HepG2 (cell line): ENCODE results near the gene IL22RA1. TPM values are rescaled to one million over a fixed set of nuclear protein-coding genes. Genes with fewer than 3 reads are reported as not detected.

Source experiments
- ATAC-seq: fragments of 200-7000 bp; cut with Tn5 transposase; 3 replicates; pipeline ENCODE4 v1.9.1; 2020; ENCODE audit warnings: mild to moderate bottlenecking, moderate library complexity
- BruUV-seq: library from RNA; stranded (reverse); fragments of 400-500 nt; replicated peaks from 2 replicates; lab custom pipeline; 2021; lab: Mats Ljungman, UMichigan
- CTCF ChIA-PET: fragments of 300-600 bp; formaldehyde crosslinking; extraction: SDS; loops from one replicate; lab custom pipeline; 2021; ENCODE audit warnings: low total read pairs, inconsistent platforms, low intra/inter-chr PET ratio; lab: Yijun Ruan, JAX
- POLR2A ChIA-PET: fragments of 350-600 bp; sonication (Branson Sonifier 250); formaldehyde crosslinking; loops from one replicate; lab custom pipeline; 2020; ENCODE audit warnings: antibody characterized with exemption, inconsistent platforms; lab: Yijun Ruan, JAX
- DNase-seq: peaks from one replicate; pipeline ENCODE4 v3.0.0-alpha.2; 2015; ENCODE audit warnings: low spot score
- FAIRE-seq: peaks from 3 replicates; lab custom pipeline; 2011; peaks lifted over from hg19 to GRCh38; lab: Jason Lieb, UNC
- H2AFZ ChIP-seq: one replicate; pipeline ENCODE4 v1.6.1; 2011; ENCODE audit warnings: low read length, inconsistent platforms
- H3K27ac ChIP-seq: fragments of 300-600 bp; 3 replicates; pipeline ENCODE4 v1.8.0; 2011; ENCODE audit warnings: mixed run types, mild to moderate bottlenecking, mixed read lengths, low read length, inconsistent platforms; ENCODE audit not compliant: insufficient read depth; ENCODE audit errors: extremely low read length
- H3K27me3 ChIP-seq, 2 experiments: fragments of 200-600 bp in 1 of 2; 2 replicates in 1 of 2; 3 replicates in 1 of 2; pipeline versions ENCODE4 v1.6.0 to v1.8.0; 2011; ENCODE audit warnings: low read length in 2 of 2, mild to moderate bottlenecking in 2 of 2, moderate library complexity in 2 of 2, inconsistent platforms in 1 of 2; ENCODE audit not compliant: insufficient read depth in 2 of 2, control insufficient read depth in 1 of 2
- H3K36me3 ChIP-seq, 2 experiments: fragments of 200-600 bp in 1 of 2; replicated peaks in 1 of 2; 2 replicates in 1 of 2; 3 replicates in 1 of 2; pipeline versions ENCODE4 v1.5.1 to v1.8.0; 2011; ENCODE audit warnings: low read length in 2 of 2, inconsistent platforms in 1 of 2; ENCODE audit not compliant: insufficient read depth in 2 of 2, control insufficient read depth in 1 of 2
- H3K4me1 ChIP-seq: 2 replicates; pipeline ENCODE4 v1.5.1; 2012; ENCODE audit warnings: low read length, inconsistent platforms; ENCODE audit not compliant: insufficient read depth
- H3K4me2 ChIP-seq: 2 replicates; pipeline ENCODE4 v1.6.0; 2011; ENCODE audit warnings: low read depth, low read length, inconsistent platforms
- H3K4me3 ChIP-seq, 3 experiments: fragments of 200-600 bp in 1 of 3; sonication (generic), shearing (Covaris generic) in 1 of 3; replicated peaks in 1 of 3; 2 replicates each; pipeline ENCODE4 v1.5.1; 2011 to 2016; ENCODE audit warnings: low read length in 3 of 3, inconsistent platforms in 2 of 3, low read depth in 2 of 3, mild to moderate bottlenecking in 2 of 3, control low read depth in 1 of 3, mixed read lengths in 1 of 3; ENCODE audit not compliant: insufficient read depth in 1 of 3
- H3K79me2 ChIP-seq: one replicate; pipeline ENCODE4 v1.6.1; 2011; ENCODE audit warnings: low read length, inconsistent platforms; ENCODE audit not compliant: insufficient read depth
- H3K9ac ChIP-seq: 2 replicates; pipeline ENCODE4 v1.6.0; 2011; ENCODE audit warnings: mild to moderate bottlenecking, low read depth, low read length, inconsistent platforms; ENCODE audit not compliant: insufficient read depth
- H3K9me3 ChIP-seq: 2 replicates; pipeline ENCODE4 v1.5.1; 2012; ENCODE audit warnings: mild to moderate bottlenecking, low read length
- H4K20me1 ChIP-seq: 2 replicates; pipeline ENCODE4 v1.6.0; 2011; ENCODE audit warnings: inconsistent platforms, mild to moderate bottlenecking, low read length, moderate library complexity; ENCODE audit not compliant: insufficient read depth
- DRAP1 ChIP-seq: IDR thresholded peaks from 2 replicates; pipeline ENCODE4 v1.6.1; 2016; ENCODE audit warnings: missing genetic modification reagents, missing compliant biosample characterization
- ETV6 ChIP-seq: sonication (generic); formaldehyde crosslinking; conservative IDR thresholded peaks from 2 replicates; pipeline ENCODE4 v1.4.0; 2020; ENCODE audit warnings: missing genetic modification reagents
- KLF6 ChIP-seq: IDR thresholded peaks from 2 replicates; pipeline ENCODE4 v1.8.0; 2016; ENCODE audit warnings: missing biosample characterization, missing genetic modification reagents
- PAXIP1 ChIP-seq: sonication (generic); formaldehyde crosslinking; conservative IDR thresholded peaks from 2 replicates; pipeline ENCODE4 v1.4.0; 2020; ENCODE audit warnings: mild to moderate bottlenecking, missing genetic modification reagents, moderate library complexity
- ZNF10 ChIP-seq: sonication (generic); formaldehyde crosslinking; IDR thresholded peaks from 2 replicates; pipeline ENCODE4 v1.4.0; 2020; ENCODE audit warnings: mild to moderate bottlenecking, low read depth, missing genetic modification reagents, borderline replicate concordance
- ZNF274 ChIP-seq: sonication (generic); formaldehyde crosslinking; IDR thresholded peaks from 2 replicates; pipeline ENCODE4 v1.5.1; 2020; ENCODE audit warnings: mild to moderate bottlenecking, missing genetic modification reagents
- ZNF276 ChIP-seq: sonication (generic); formaldehyde crosslinking; IDR thresholded peaks from 2 replicates; pipeline ENCODE4 v1.4.0; 2020; ENCODE audit warnings: mild to moderate bottlenecking, low read depth, missing genetic modification reagents
- ZNF431 ChIP-seq: sonication (generic); formaldehyde crosslinking; IDR thresholded peaks from 2 replicates; pipeline ENCODE4 v1.9.0; 2022; ENCODE audit warnings: missing genetic modification reagents, low read depth, mild to moderate bottlenecking, borderline replicate concordance
- WGBS: methylation state at CpG from one replicate; pipeline ENCODE4 v1.1.6; 2017; ENCODE audit warnings: low lambda C conversion rate; 5-methylcytosine and 5-hydroxymethylcytosine counted together
- in situ Hi-C: cut with HindIII; loops from 2 replicates; pipeline ENCODE4 v1.10.0; 2017; ENCODE audit warnings: low pct_unique_long_range_greater_than_20kb; ENCODE audit not compliant: extremely low pct_ligation_motif_present
- intact Hi-C: fragments of 100-400 bp; cut with micrococcal nuclease; formaldehyde crosslinking; loops from one replicate; pipeline ENCODE4 v1.10.0; 2022; ENCODE audit not compliant: unreplicated experiment
- polyA plus RNA-seq, 8 experiments: library from polyadenylated mRNA; depleted of rRNA in 3 of 8; stranded (reverse) in 7 of 8; unstranded in 1 of 8; fragments of >200 nt; fragmentation: Illumina TruSeq in 4 of 8; extraction: Trizol in 4 of 8; gene quantifications; 2 replicates each; pipeline versions ENCODE4 v1.2.1 to v1.2.3, GENCODE V29; 2011 to 2016; ENCODE audit warnings: low read depth in 4 of 8, missing spikeins in 1 of 8, mixed read lengths in 1 of 8; ENCODE audit not compliant: insufficient read depth in 1 of 8
- total RNA-seq, 5 experiments: library from RNA; depleted of rRNA; stranded (reverse); fragments of >200 nt; fragmentation: Illumina TruSeq; extraction: Trizol; gene quantifications; 2 replicates each; pipeline ENCODE4 v1.2.3, GENCODE V29; 2016; ENCODE audit warnings: low read depth in 1 of 5

Gene IL22RA1
- total and polyA plus RNA-seq, 2 of the 13 experiments (the other 11 are each of a cell fraction or from before 2014, with no cell fraction given): 4.4 to 10.2 TPM

- no peak for TF ChIP-seq ZNF274 (CRISPR knock-in tag)
- no peak for TF ChIP-seq DRAP1 (CRISPR knock-in tag)
- no peak for TF ChIP-seq ZNF276
- TF ChIP-seq PAXIP1 (CRISPR knock-in tag): no peak
Observed at GRCh38 chr1:24154215-24154614, 11.3 kb upstream of the IL22RA1 start (continued).

GRCh38 chr1:24152631-24153494 lies 9.9 kb upstream of the IL22RA1 start:
- DNase-seq (no peak), ATAC-seq (no peak), FAIRE-seq (no peak)
- in situ Hi-C loops: no loop called here
- TF ChIP-seq ZNF10 (CRISPR knock-in tag): no peak
- TF ChIP-seq ETV6 (CRISPR knock-in tag): no peak
- TF ChIP-seq ZNF431: no peak
- no peak for TF ChIP-seq KLF6 (CRISPR knock-in tag)
- Histone ChIP-seq H4K20me1 (no peaks in the 10 kb centered on the region), H3K9me3 (no peaks in the 10 kb centered on the region), H3K79me2 (no peaks in the 10 kb centered on the region), H3K4me2 (no peak overlapping the region), H3K4me1 (peaks cover 40% of the 10 kb centered on the region), H3K4me3 (no peak overlapping the region), H3K9ac (no peak overlapping the region), H2AFZ (no peak overlapping the region), H3K27ac (no peak overlapping the region), H3K36me3 (peaks cover 0 to 6% of the 10 kb centered on the region in 2 experiments; a peak in 1 of 5 replicates), H3K27me3 (peaks cover 0 to 10% of the 10 kb centered on the region in 2 experiments; a peak in 2 of 5 replicates)
- intact Hi-C loops: loop anchor here (5.0 kb wide), 1 partner anchor 34 kb away; the partner anchor contains the start of gene IFNLR1
- WGBS: 89% methylated on average over 9 of the region's 10 CpGs
- ChIA-PET POLR2A (interaction anchor here (2.9 kb wide), 1 partner anchor 33 kb away, joined by 19 read pairs; no protein-coding TSS in a partner anchor), CTCF (no interaction called here)
- no TSS peak for BruUV-seq
